ENCODE measurements around the gene UTP18. TPM values are rescaled to one million over a fixed set of nuclear protein-coding genes. Genes with fewer than 3 reads are reported as not detected.

Gene UTP18
- total and polyA plus RNA-seq, 2 of the 13 experiments (the other 11 are each of a cell fraction or from before 2014, with no cell fraction given): 35.2 to 104 TPM

GRCh38 chr17:51238255-51238887 lies 22.0 kb upstream of the UTP18 start:
- WGBS (ENCODE audit: low lambda C conversion rate): 98% methylated on average over 6 of the region's 6 CpGs
- DNase-seq (ENCODE audit: low spot score) (no peak), ATAC-seq (no peak), FAIRE-seq (no peak)
- no peak overlapping the region for H3K4me2 ChIP-seq (ENCODE audit: low read depth, low read length)
- POLR2A ChIA-PET: no interaction called here
- peaks cover 9% of the 10 kb centered on the region for H3K4me1 ChIP-seq (ENCODE audit: insufficient read depth, low read length)
- H4K20me1 ChIP-seq (ENCODE audit: insufficient read depth, low read length): 0 out of 2 replicates have a peak, but pooled peaks cover 8% of the 10 kb centered on the region
- no peaks in the 10 kb centered on the region for H3K9me3 ChIP-seq (ENCODE audit: low read length)
- peaks cover 3 to 4% of the 10 kb centered on the region in 2 experiments; a peak in 4 of 5 replicates for H3K36me3 ChIP-seq (replicated peaks in 1 of 2; ENCODE audit: control insufficient read depth in 1 of 2, insufficient read depth in 2 of 2, low read length in 2 of 2)
- intact Hi-C loops (cut with micrococcal nuclease; ENCODE audit: unreplicated experiment): no loop called here
- no peak overlapping the region for H3K27ac ChIP-seq (ENCODE audit: extremely low read length, insufficient read depth, low read length)
- no TSS peak for BruUV-seq (replicated peaks)
- CTCF ChIA-PET (ENCODE audit: low intra/inter-chr PET ratio, low total read pairs): no interaction called here
- no peaks in the 10 kb centered on the region for H3K27me3 ChIP-seq (ENCODE audit: control insufficient read depth in 1 of 2, insufficient read depth in 2 of 2, low read length in 2 of 2)
- no peak overlapping the region for H2AFZ ChIP-seq (ENCODE audit: low read length)
- H3K79me2 ChIP-seq (ENCODE audit: insufficient read depth, low read length): peaks cover 55% of the 10 kb centered on the region
- in situ Hi-C loops (cut with HindIII; ENCODE audit: extremely low pct_ligation_motif_present, low pct_unique_long_range_greater_than_20kb): no loop called here
- H3K4me3 ChIP-seq (replicated peaks in 1 of 3; ENCODE audit: insufficient read depth in 1 of 3, low read depth in 2 of 3, low read length in 3 of 3): no peak overlapping the region
- H3K9ac ChIP-seq (ENCODE audit: insufficient read depth, low read depth, low read length): no peak overlapping the region
- TF ChIP-seq HOXA9 (CRISPR knock-in tag; IDR thresholded peaks at IDR 0.05; ENCODE audit: borderline replicate concordance): no peak
- no peak for TF ChIP-seq ZC3H13 (CRISPR knock-in tag; IDR thresholded peaks at IDR 0.05)
- TF ChIP-seq, protein P1, sequence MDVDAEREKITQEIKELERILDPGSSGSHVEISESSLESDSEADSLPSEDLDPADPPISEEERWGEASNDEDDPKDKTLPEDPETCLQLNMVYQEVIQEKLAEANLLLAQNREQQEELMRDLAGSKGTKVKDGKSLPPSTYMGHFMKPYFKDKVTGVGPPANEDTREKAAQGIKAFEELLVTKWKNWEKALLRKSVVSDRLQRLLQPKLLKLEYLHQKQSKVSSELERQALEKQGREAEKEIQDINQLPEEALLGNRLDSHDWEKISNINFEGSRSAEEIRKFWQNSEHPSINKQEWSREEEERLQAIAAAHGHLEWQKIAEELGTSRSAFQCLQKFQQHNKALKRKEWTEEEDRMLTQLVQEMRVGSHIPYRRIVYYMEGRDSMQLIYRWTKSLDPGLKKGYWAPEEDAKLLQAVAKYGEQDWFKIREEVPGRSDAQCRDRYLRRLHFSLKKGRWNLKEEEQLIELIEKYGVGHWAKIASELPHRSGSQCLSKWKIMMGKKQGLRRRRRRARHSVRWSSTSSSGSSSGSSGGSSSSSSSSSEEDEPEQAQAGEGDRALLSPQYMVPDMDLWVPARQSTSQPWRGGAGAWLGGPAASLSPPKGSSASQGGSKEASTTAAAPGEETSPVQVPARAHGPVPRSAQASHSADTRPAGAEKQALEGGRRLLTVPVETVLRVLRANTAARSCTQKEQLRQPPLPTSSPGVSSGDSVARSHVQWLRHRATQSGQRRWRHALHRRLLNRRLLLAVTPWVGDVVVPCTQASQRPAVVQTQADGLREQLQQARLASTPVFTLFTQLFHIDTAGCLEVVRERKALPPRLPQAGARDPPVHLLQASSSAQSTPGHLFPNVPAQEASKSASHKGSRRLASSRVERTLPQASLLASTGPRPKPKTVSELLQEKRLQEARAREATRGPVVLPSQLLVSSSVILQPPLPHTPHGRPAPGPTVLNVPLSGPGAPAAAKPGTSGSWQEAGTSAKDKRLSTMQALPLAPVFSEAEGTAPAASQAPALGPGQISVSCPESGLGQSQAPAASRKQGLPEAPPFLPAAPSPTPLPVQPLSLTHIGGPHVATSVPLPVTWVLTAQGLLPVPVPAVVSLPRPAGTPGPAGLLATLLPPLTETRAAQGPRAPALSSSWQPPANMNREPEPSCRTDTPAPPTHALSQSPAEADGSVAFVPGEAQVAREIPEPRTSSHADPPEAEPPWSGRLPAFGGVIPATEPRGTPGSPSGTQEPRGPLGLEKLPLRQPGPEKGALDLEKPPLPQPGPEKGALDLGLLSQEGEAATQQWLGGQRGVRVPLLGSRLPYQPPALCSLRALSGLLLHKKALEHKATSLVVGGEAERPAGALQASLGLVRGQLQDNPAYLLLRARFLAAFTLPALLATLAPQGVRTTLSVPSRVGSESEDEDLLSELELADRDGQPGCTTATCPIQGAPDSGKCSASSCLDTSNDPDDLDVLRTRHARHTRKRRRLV (CRISPR knock-in tag; IDR thresholded peaks at IDR 0.05): no peak
- TF ChIP-seq, protein P2, sequence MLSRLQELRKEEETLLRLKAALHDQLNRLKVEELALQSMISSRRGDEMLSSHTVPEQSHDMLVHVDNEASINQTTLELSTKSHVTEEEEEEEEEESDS (CRISPR knock-in tag; IDR thresholded peaks at IDR 0.05; ENCODE audit: borderline replicate concordance): no peak
- TF ChIP-seq ZNF354B (CRISPR knock-in tag; IDR thresholded peaks at IDR 0.05): no peak
- TF ChIP-seq CBX2 (IDR thresholded peaks at IDR 0.05; ENCODE audit: low read depth, low read length): no peak
- TF ChIP-seq CBX2 (CRISPR knock-in tag; IDR thresholded peaks at IDR 0.05; ENCODE audit: low read depth): no peak
- no peak for TF ChIP-seq NRL (CRISPR knock-in tag; IDR thresholded peaks at IDR 0.05; ENCODE audit: borderline replicate concordance)
- no peak for TF ChIP-seq TIGD3 (CRISPR knock-in tag; IDR thresholded peaks at IDR 0.05; ENCODE audit: borderline replicate concordance)
- TF ChIP-seq ZNF782 (CRISPR knock-in tag; IDR thresholded peaks at IDR 0.05; ENCODE audit: borderline replicate concordance): no peak
- no peak for TF ChIP-seq ZNF792 (CRISPR knock-in tag; IDR thresholded peaks at IDR 0.05)
- TF ChIP-seq CTCF (CRISPR knock-in tag; IDR thresholded peaks at IDR 0.05): no peak

Measured in HepG2 (cell line).